ENCODE measurements around the gene MACROD1. TPM values are rescaled to one million over a fixed set of nuclear protein-coding genes. Genes with fewer than 3 reads are reported as not detected.

Gene MACROD1
- total and polyA plus RNA-seq, 2 donors (not counting 1 experiment from before 2014, with no cell fraction given): 2.7 to 8.6 TPM

GRCh38 chr11:64052436-64052835 is 113.5 kb downstream of the MACROD1 start:
- CTCF ChIA-PET: no interaction called here
- DNase-seq (no peak), ATAC-seq (ENCODE audit: low read depth) (no peak)
- POLR2A ChIA-PET: no interaction called here
- no peak overlapping the region for H2AFZ ChIP-seq (ENCODE audit: insufficient read depth, low read depth, low read length, poor library complexity, severe bottlenecking)
- H3K4me3 ChIP-seq (ENCODE audit: control extremely low read depth in 1 of 5, extremely low read depth in 1 of 5, insufficient read depth in 1 of 5, low read depth in 2 of 5, low read length in 4 of 5): no peak overlapping the region
- no peaks in the 10 kb centered on the region for H4K20me1 ChIP-seq (ENCODE audit: control insufficient read depth, insufficient read depth, low read length, poor library complexity, severe bottlenecking)
- Mint-ChIP-seq H3K27ac (no peak overlapping the region), H3K9me3 (ENCODE audit: insufficient read depth) (no peaks in the 10 kb centered on the region), H3K4me3 (no peak overlapping the region), H3K4me1 (no peaks in the 10 kb centered on the region), H3K27me3 (no peaks in the 10 kb centered on the region)
- H3K9ac ChIP-seq (ENCODE audit: low read length): no peak overlapping the region
- no peaks in the 10 kb centered on the region for H3K9me3 ChIP-seq (ENCODE audit: control extremely low read depth in 1 of 3, control insufficient read depth in 2 of 3, insufficient read depth in 1 of 3, low read length in 2 of 3)
- H3K27me3 ChIP-seq (replicated peaks in 1 of 4; ENCODE audit: control extremely low read depth in 1 of 4, control insufficient read depth in 3 of 4, insufficient read depth in 4 of 4, low read length in 3 of 4): no peaks in the 10 kb centered on the region
- 100% methylated on average over 1 of the region's 2 CpGs for WGBS (ENCODE audit: insufficient coverage)
- intact Hi-C loops (cut with micrococcal nuclease): no loop called here
- H3K4me1 ChIP-seq (ENCODE audit: control insufficient read depth in 2 of 2, insufficient read depth in 2 of 2, low read length in 2 of 2): no peaks in the 10 kb centered on the region
- TF ChIP-seq EZH2 (IDR thresholded peaks at IDR 0.05; ENCODE audit: borderline replicate concordance, insufficient read depth, low read depth, low read length, poor library complexity, severe bottlenecking) (no peak), CTCF (IDR thresholded peaks at IDR 0.05) (no peak)
- H3K27ac ChIP-seq (ENCODE audit: low read length in 2 of 2): no peak overlapping the region
- H3K36me3 ChIP-seq (replicated peaks in 1 of 2; ENCODE audit: control extremely low read depth in 1 of 2, control insufficient read depth in 1 of 2, extremely low read depth in 1 of 2, insufficient read depth in 2 of 2, low read length in 1 of 2): no peaks in the 10 kb centered on the region
- no peaks in the 10 kb centered on the region for H3K79me2 ChIP-seq (ENCODE audit: control insufficient read depth, insufficient read depth, low read length)
- H3K4me2 ChIP-seq (replicated peaks; ENCODE audit: low read depth, low read length, poor library complexity, severe bottlenecking): no peak overlapping the region

GRCh38 chr11:64051297-64051696 is 114.6 kb downstream of the MACROD1 start:
- no peak for TF ChIP-seq CTCF (IDR thresholded peaks at IDR 0.05)
- no peak for TF ChIP-seq EZH2 (IDR thresholded peaks at IDR 0.05; ENCODE audit: borderline replicate concordance, insufficient read depth, low read depth, low read length, poor library complexity, severe bottlenecking)
- H3K36me3 ChIP-seq (replicated peaks in 1 of 2; ENCODE audit: control extremely low read depth in 1 of 2, control insufficient read depth in 1 of 2, extremely low read depth in 1 of 2, insufficient read depth in 2 of 2, low read length in 1 of 2): no peaks in the 10 kb centered on the region
- ChIA-PET POLR2A (no interaction called here), CTCF (no interaction called here)
- no peak overlapping the region for H3K4me2 ChIP-seq (replicated peaks; ENCODE audit: low read depth, low read length, poor library complexity, severe bottlenecking)
- no peak for DNase-seq
- intact Hi-C loops (cut with micrococcal nuclease): no loop called here
- no peak overlapping the region for H3K27ac ChIP-seq (ENCODE audit: low read length in 2 of 2)
- H2AFZ ChIP-seq (ENCODE audit: insufficient read depth, low read depth, low read length, poor library complexity, severe bottlenecking): no peak overlapping the region
- no peaks in the 10 kb centered on the region for H3K4me1 Mint-ChIP-seq
- no peak for ATAC-seq (ENCODE audit: low read depth)
- H3K9ac ChIP-seq (ENCODE audit: low read length): no peak overlapping the region
- no peaks in the 10 kb centered on the region for H3K27me3 Mint-ChIP-seq
- no peak overlapping the region for H3K4me3 Mint-ChIP-seq
- no peaks in the 10 kb centered on the region for H3K9me3 ChIP-seq (ENCODE audit: control extremely low read depth in 1 of 3, control insufficient read depth in 2 of 3, insufficient read depth in 1 of 3, low read length in 2 of 3)
- no peaks in the 10 kb centered on the region for H3K9me3 Mint-ChIP-seq (ENCODE audit: insufficient read depth)
- no peaks in the 10 kb centered on the region for H4K20me1 ChIP-seq (ENCODE audit: control insufficient read depth, insufficient read depth, low read length, poor library complexity, severe bottlenecking)
- no peaks in the 10 kb centered on the region for H3K79me2 ChIP-seq (ENCODE audit: control insufficient read depth, insufficient read depth, low read length)
- H3K27me3 ChIP-seq (replicated peaks in 1 of 4; ENCODE audit: control extremely low read depth in 1 of 4, control insufficient read depth in 3 of 4, insufficient read depth in 4 of 4, low read length in 3 of 4): no peaks in the 10 kb centered on the region
- no peak overlapping the region for H3K27ac Mint-ChIP-seq
- 95% methylated on average over 19 of the region's 19 CpGs for WGBS (ENCODE audit: insufficient coverage)
- no peaks in the 10 kb centered on the region for H3K4me1 ChIP-seq (ENCODE audit: control insufficient read depth in 2 of 2, insufficient read depth in 2 of 2, low read length in 2 of 2)
- H3K4me3 ChIP-seq (ENCODE audit: control extremely low read depth in 1 of 5, extremely low read depth in 1 of 5, insufficient read depth in 1 of 5, low read depth in 2 of 5, low read length in 4 of 5): no peak overlapping the region

Data from B cell (primary cell).